Myocyte (in vitro differentiated cells): ENCODE measurements around the gene TEF. TPM values are rescaled to one million over a fixed set of nuclear protein-coding genes. Genes with fewer than 3 reads are reported as not detected.

Experiments
- DNase-seq: peaks from one replicate; pipeline ENCODE4 v3.0.0-alpha.2; 2012; ENCODE audit warnings: low read depth
- total RNA-seq: library from RNA; depleted of rRNA; stranded (reverse); fragments of >200 nt; gene quantifications from 2 replicates; pipeline ENCODE4 v1.2.3, GENCODE V29; 2014

The TEF gene
- total RNA-seq, 1 donor from 2014 or later = 10.3 TPM

DNA sequence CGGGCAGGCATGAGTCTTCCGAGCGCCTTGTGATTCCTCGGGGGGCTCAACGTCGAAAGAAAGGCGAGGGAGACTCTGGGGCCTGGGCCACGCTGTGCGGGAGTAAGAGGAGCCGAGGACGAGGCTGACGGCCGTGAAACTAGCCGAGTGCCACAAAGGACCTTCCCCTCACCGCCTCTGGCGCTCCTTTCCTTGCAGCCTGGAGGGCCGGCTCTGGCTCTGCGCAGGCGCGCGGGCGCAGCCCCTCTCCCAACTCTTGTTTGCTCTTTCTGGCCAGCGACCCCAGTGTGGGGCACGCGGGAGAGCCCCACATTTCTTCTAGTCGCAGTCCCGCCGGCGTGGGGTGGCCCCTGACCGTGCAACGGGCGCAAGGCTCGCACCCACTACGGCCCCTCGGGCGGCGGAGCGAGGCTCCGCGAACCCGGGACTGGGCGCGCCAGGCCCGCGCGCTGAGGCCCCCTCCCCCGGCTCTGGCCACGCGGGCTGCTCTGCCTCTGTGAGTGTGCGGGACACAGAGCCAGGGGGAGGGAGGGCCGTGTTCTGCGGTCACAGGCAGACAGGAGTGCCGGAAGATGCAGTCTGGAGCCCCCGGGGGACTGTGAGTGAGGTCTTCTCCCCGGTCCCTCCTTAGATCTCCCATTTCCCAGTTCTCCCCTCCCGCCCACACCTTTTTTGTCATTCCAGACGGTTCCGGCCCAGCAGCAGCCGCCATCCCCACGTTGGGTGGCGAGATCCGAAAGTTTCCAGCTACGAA, 65.9 kb downstream of the TEF start:
- DNase-seq = peak; percentile 74

DNA sequence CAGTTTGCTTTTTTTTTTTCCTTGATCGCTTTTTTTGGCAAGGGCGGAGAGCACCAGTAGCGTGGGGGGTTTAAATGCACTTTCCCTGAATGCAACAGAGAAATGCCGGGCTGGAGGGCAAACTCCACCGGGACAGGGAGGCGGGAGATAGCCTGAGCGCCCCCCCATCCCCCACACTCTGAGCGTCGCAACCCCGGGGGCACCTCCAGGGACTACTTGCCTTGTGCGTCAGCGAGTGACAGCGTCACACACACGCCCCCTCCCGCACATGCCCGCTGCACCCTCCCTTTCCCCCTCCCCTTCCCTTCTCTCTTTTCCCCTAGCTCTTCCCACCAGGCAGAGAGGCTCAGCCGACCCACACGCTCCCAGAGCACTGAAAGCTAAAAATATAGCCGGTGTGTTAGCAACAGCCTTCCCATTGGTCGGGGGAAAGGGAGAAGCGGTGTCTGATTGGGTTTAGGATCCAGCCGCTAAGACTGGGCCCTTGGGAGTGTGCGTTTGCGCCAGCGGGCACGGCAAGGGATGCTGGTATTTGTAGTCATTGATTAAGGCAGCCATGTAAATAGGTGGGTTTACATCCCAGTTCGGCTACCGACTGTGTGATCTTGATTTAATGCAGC, 66.6 kb downstream of the TEF start:
- peak; percentile 100 for DNase-seq

Other genes starting within 250 kb of the TEF start
- gene L3MBTL2, start 176.6 kb upstream of the TEF start, total RNA-seq = 14.5 and 17.7 TPM in 2 replicates
- gene CHADL, start 141.0 kb upstream of the TEF start, total RNA-seq = 4.0 and 11.8 TPM in 2 replicates
- 58.5 and 82.0 TPM in 2 replicates for gene RANGAP1, start 95.8 kb upstream of the TEF start, total RNA-seq
- 44.3 and 49.7 TPM in 2 replicates for gene ZC3H7B, start 80.4 kb upstream of the TEF start, total RNA-seq
- gene TOB2, start 64.9 kb downstream of the TEF start, total RNA-seq = 21.4 and 26.2 TPM in 2 replicates
- 40.0 and 47.2 TPM in 2 replicates for gene PHF5A, start 86.8 kb downstream of the TEF start, total RNA-seq
- gene ACO2, start 87.2 kb downstream of the TEF start, total RNA-seq = 107 and 122 TPM in 2 replicates
- gene POLR3H, start 162.5 kb downstream of the TEF start, total RNA-seq = 22.0 and 23.8 TPM in 2 replicates
- 24.6 and 31.7 TPM in 2 replicates for gene CSDC2, start 179.1 kb downstream of the TEF start, total RNA-seq
- gene PMM1, start 207.9 kb downstream of the TEF start, total RNA-seq = 14.5 and 22.9 TPM in 2 replicates
- gene DESI1, start 239.1 kb downstream of the TEF start, total RNA-seq = 20.2 and 22.4 TPM in 2 replicates
- 346 and 353 TPM in 2 replicates for gene XRCC6, start 239.4 kb downstream of the TEF start, total RNA-seq